ENCODE results near the gene MINDY4. TPM values are rescaled to one million over a fixed set of nuclear protein-coding genes. Genes with fewer than 3 reads are reported as not detected.

The MINDY4 gene
- total RNA-seq, 2 experiments from 2014 or later: 0.36 to 0.60 TPM

DNA sequence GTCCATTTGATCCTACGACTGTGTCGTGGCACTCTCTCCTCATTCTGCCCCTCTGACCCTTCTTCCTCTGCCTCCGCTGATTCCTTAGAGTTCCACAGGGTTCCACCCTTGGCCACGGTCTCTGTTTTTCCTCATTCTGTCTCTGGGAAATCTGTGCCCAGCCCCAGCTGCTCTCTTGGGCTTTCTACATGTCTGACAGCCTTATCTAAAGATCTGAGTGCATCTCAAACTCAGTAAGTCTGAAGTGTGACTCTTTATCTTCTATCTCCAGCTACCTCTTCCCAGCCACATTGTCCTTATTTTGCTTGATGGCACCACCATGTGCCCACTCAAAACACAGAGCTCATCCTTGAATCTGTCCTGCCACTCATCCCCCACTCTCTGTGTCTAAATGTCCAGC, 78.3 kb downstream of the MINDY4 start:
- H3K4me1 ChIP-seq (ENCODE audit: insufficient read depth, low read length): no peaks in the 10 kb centered on the region
- TF ChIP-seq, protein P1, sequence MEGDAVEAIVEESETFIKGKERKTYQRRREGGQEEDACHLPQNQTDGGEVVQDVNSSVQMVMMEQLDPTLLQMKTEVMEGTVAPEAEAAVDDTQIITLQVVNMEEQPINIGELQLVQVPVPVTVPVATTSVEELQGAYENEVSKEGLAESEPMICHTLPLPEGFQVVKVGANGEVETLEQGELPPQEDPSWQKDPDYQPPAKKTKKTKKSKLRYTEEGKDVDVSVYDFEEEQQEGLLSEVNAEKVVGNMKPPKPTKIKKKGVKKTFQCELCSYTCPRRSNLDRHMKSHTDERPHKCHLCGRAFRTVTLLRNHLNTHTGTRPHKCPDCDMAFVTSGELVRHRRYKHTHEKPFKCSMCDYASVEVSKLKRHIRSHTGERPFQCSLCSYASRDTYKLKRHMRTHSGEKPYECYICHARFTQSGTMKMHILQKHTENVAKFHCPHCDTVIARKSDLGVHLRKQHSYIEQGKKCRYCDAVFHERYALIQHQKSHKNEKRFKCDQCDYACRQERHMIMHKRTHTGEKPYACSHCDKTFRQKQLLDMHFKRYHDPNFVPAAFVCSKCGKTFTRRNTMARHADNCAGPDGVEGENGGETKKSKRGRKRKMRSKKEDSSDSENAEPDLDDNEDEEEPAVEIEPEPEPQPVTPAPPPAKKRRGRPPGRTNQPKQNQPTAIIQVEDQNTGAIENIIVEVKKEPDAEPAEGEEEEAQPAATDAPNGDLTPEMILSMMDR (IDR thresholded peaks at IDR 0.05): no peak
- no peak overlapping the region for H3K27ac Mint-ChIP-seq
- ChIA-PET POLR2A (no interaction called here), CTCF (no interaction called here)
- no peak overlapping the region for H3K4me3 Mint-ChIP-seq
- DNase-seq (no peak), ATAC-seq (ENCODE audit: poor library complexity) (no peak)
- H3K36me3 ChIP-seq (ENCODE audit: insufficient read depth, low read length): no peaks in the 10 kb centered on the region
- no peak overlapping the region for H3K4me3 ChIP-seq (ENCODE audit: low read length)
- no peaks in the 10 kb centered on the region for H3K4me1 Mint-ChIP-seq (ENCODE audit: low read depth)
- no peaks in the 10 kb centered on the region for H3K27me3 Mint-ChIP-seq
- H3K27ac ChIP-seq (ENCODE audit: low read depth in 1 of 2, low read length in 2 of 2): no peak overlapping the region
- intact Hi-C loops (cut with DNase I, micrococcal nuclease): no loop called here
- no peaks in the 10 kb centered on the region for H3K9me3 ChIP-seq (ENCODE audit: control insufficient read depth in 1 of 2, insufficient read depth in 1 of 2, low read length in 2 of 2)
- H3K27me3 ChIP-seq (ENCODE audit: control insufficient read depth in 1 of 2, insufficient read depth in 2 of 2, low read length in 2 of 2): no peaks in the 10 kb centered on the region
- no peaks in the 10 kb centered on the region for H3K9me3 Mint-ChIP-seq
- H3K36me3 Mint-ChIP-seq (ENCODE audit: low read depth): no peaks in the 10 kb centered on the region

DNA sequence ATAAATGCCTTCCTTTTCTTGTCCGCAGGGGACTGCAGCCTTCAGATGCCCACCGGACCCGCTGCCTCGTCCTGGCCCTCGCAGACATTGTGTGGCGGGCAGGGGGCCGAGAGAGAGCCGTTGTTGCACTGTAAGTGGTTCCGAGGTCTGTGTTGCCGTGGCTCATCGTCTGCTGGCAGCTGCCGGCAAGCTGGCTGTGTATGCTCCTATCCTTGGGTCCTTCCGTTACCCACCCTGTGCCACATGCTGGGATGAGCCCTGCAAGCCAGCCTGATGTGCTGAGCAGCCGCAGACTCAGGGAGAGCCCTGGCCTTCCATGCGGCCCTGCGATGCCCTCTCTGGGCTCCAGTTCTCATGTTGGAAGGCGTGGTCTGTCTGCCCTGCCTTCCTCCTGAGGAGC, 79.2 kb downstream of the MINDY4 start:
- H3K27me3 ChIP-seq (ENCODE audit: control insufficient read depth in 1 of 2, insufficient read depth in 2 of 2, low read length in 2 of 2): no peaks in the 10 kb centered on the region
- H3K36me3 ChIP-seq (ENCODE audit: insufficient read depth, low read length): no peaks in the 10 kb centered on the region
- Mint-ChIP-seq H3K9me3 (no peaks in the 10 kb centered on the region), H3K4me3 (no peak overlapping the region), H3K27me3 (no peaks in the 10 kb centered on the region), H3K36me3 (ENCODE audit: low read depth) (no peaks in the 10 kb centered on the region), H3K27ac (no peak overlapping the region), H3K4me1 (ENCODE audit: low read depth) (no peaks in the 10 kb centered on the region)
- ATAC-seq (ENCODE audit: poor library complexity): no peak
- no peak overlapping the region for H3K4me3 ChIP-seq (ENCODE audit: low read length)
- H3K27ac ChIP-seq (ENCODE audit: low read depth in 1 of 2, low read length in 2 of 2): no peak overlapping the region
- CTCF ChIA-PET: no interaction called here
- intact Hi-C loops (cut with DNase I, micrococcal nuclease): loop anchor here in 1 of 2 experiments (5.0 kb wide), 1 partner anchor 1578 kb away; no protein-coding TSS in a partner anchor
- TF ChIP-seq, protein P1 (IDR thresholded peaks at IDR 0.05): no peak
- no peaks in the 10 kb centered on the region for H3K9me3 ChIP-seq (ENCODE audit: control insufficient read depth in 1 of 2, insufficient read depth in 1 of 2, low read length in 2 of 2)
- H3K4me1 ChIP-seq (ENCODE audit: insufficient read depth, low read length): no peaks in the 10 kb centered on the region
- DNase-seq: no peak
- POLR2A ChIA-PET: no interaction called here

DNA sequence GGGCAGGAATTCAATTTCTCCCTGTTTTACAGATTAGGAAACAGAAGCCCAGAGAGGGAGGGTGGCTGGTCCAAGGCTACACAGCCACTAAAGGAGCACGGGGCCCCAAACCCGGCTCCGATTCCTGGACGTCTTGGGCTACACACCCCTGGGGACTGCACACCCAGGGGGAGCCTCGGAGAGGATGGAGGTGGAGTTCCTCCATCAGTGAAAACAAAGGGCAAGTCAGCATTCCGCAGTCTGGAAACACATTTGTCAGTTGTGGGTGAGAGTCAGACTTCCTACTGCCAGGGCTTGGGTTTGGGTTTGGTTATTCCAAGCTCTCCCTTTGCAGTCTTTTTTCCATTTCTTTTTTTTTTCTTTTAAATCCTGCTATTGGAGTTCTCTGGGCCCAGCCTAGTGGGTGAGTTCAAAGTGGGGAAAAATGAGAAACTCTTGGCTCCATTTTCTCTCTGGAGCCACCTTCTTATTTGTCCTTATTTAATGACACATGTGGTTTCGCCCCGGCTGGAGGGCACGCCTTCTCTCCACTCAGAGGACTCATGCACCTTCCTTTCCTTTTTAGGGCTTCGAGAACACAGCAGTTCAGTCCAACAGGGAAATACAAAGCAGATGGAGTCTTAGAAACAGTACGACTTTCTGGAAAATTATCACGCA, 80.6 kb downstream of the MINDY4 start:
- Mint-ChIP-seq H3K27ac (no peak overlapping the region), H3K36me3 (ENCODE audit: low read depth) (no peaks in the 10 kb centered on the region), H3K4me1 (ENCODE audit: low read depth) (no peaks in the 10 kb centered on the region), H3K4me3 (no peak overlapping the region), H3K9me3 (no peaks in the 10 kb centered on the region), H3K27me3 (no peaks in the 10 kb centered on the region)
- Histone ChIP-seq H3K27ac (ENCODE audit: low read depth in 1 of 2, low read length in 2 of 2) (no peak overlapping the region), H3K9me3 (ENCODE audit: control insufficient read depth in 1 of 2, insufficient read depth in 1 of 2, low read length in 2 of 2) (no peaks in the 10 kb centered on the region), H3K4me3 (ENCODE audit: low read length) (no peak overlapping the region), H3K36me3 (ENCODE audit: insufficient read depth, low read length) (no peaks in the 10 kb centered on the region), H3K4me1 (ENCODE audit: insufficient read depth, low read length) (no peaks in the 10 kb centered on the region), H3K27me3 (ENCODE audit: control insufficient read depth in 1 of 2, insufficient read depth in 2 of 2, low read length in 2 of 2) (no peaks in the 10 kb centered on the region)
- POLR2A ChIA-PET: no interaction called here
- CTCF ChIA-PET: no interaction called here
- DNase-seq: no peak
- intact Hi-C loops (cut with DNase I, micrococcal nuclease): loop anchor here in 1 of 2 experiments (5.0 kb wide), 1 partner anchor 1579 kb away; no protein-coding TSS in a partner anchor
- no peak for ATAC-seq (ENCODE audit: poor library complexity)
- TF ChIP-seq, protein P1 (IDR thresholded peaks at IDR 0.05): no peak

All from CD4-positive, alpha-beta T cell (primary cell).